Measurements from ENCODE around the gene PPP2R5C.
A peak's percentile ranks its signal among the peaks of the same experiment; 100 is the strongest.

PPP2R5C gene

DNA sequence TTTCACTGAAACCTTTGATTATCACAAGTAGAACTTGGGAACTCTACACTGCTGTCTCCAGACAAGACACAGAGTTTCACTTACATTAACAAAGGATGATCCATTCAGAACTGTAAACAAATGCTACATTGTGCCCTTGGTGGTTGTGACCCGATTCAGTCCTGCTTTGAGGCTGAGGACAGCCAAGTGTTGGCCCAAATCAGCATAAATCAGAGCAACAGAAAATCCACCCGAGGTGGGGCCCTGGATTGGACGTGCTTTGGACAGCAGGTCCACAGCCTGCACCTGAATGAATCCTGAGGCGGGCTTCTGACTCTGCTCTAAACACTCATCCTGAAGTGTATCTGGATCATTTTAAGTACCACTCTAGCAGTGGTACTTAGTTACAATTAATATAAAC lies 68.8 kb downstream of the PPP2R5C start:
- no peak overlapping the region for H4K12ac ChIP-seq (ENCODE audit: low read depth, low read length)
- H3K9me3 ChIP-seq (ENCODE audit: insufficient read depth, low read depth, low read length) = no peaks in the 10 kb centered on the region
- H3K9ac ChIP-seq (ENCODE audit: low read length) = no peak overlapping the region
- no peak overlapping the region for H3K18ac ChIP-seq (ENCODE audit: low read length)
- no peak overlapping the region for H2BK12ac ChIP-seq (ENCODE audit: low read length)
- H2AFZ ChIP-seq (ENCODE audit: insufficient read depth, low read length, poor library complexity) = no peak overlapping the region
- no peak overlapping the region for H2AK5ac ChIP-seq (ENCODE audit: low read length)
- H3K79me1 ChIP-seq (ENCODE audit: low read length) = no peaks in the 10 kb centered on the region
- H3K4me2 ChIP-seq (ENCODE audit: low read length) = no peak overlapping the region
- no peaks in the 10 kb centered on the region for H3K4me1 ChIP-seq (ENCODE audit: control insufficient read depth in 1 of 2, insufficient read depth in 2 of 2, low read length in 2 of 2)
- peaks cover 5% of the 10 kb centered on the region for H3K79me2 ChIP-seq (ENCODE audit: control insufficient read depth, insufficient read depth, low read length, poor library complexity)
- no peak overlapping the region for H3K4ac ChIP-seq (ENCODE audit: low read depth, low read length)
- WGBS (ENCODE audit: extremely low coverage, insufficient coverage, insufficient read length) = no CpG with 5 or more reads among the region's 4 CpGs
- no peak overlapping the region for H3K27ac ChIP-seq (ENCODE audit: low read depth, low read length)
- H2BK5ac ChIP-seq (ENCODE audit: low read depth, low read length, poor library complexity) = no peak overlapping the region
- H3K23ac ChIP-seq (ENCODE audit: low read length) = no peak overlapping the region
- no peak overlapping the region for H4K8ac ChIP-seq (ENCODE audit: low read depth, low read length)
- no peak for DNase-seq
- no peak overlapping the region for H3K4me3 ChIP-seq (ENCODE audit: low read depth, low read length)
- no peak overlapping the region for H4K91ac ChIP-seq (ENCODE audit: low read depth, low read length)
- no peaks in the 10 kb centered on the region for H3K27me3 ChIP-seq (ENCODE audit: insufficient read depth, low read length)
- no peak overlapping the region for H2BK120ac ChIP-seq (ENCODE audit: insufficient read depth, low read length, poor library complexity)
- no peak overlapping the region for H3K14ac ChIP-seq (ENCODE audit: low read length)
- peaks cover 11 to 14% of the 10 kb centered on the region in 2 experiments for H3K36me3 ChIP-seq (ENCODE audit: control insufficient read depth in 1 of 2, insufficient read depth in 2 of 2, low read length in 2 of 2)

DNA sequence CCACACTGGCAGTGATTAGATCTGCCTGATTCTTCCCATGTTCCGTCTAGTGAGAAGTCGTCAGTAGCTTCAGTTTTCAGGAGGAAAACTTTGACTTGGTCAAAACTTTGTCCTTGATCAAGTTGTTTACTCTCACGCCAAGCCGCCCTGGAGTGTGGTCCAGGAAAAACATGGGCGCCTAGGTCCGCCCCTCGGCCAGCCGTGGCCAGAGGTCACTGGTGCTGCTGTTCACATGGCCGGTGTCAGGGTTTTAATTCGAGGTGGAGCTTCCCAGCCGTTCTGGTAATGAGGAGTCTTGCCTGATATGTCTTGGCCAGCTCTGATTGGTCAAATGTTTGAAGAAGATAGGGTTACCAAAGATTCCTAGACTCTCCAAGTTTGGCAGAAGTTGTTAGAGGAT lies 71.5 kb downstream of the PPP2R5C start:
- H3K14ac ChIP-seq (ENCODE audit: low read length) = no peak overlapping the region
- no peak overlapping the region for H2BK12ac ChIP-seq (ENCODE audit: low read length)
- no peaks in the 10 kb centered on the region for H3K79me1 ChIP-seq (ENCODE audit: low read length)
- H2BK5ac ChIP-seq (ENCODE audit: low read depth, low read length, poor library complexity) = no peak overlapping the region
- no peak overlapping the region for H4K8ac ChIP-seq (ENCODE audit: low read depth, low read length)
- H3K79me2 ChIP-seq (ENCODE audit: control insufficient read depth, insufficient read depth, low read length, poor library complexity) = peaks cover 5% of the 10 kb centered on the region
- H3K4me2 ChIP-seq (ENCODE audit: low read length) = no peak overlapping the region
- DNase-seq = no peak
- WGBS (ENCODE audit: extremely low coverage, insufficient coverage, insufficient read length) = no CpG with 5 or more reads among the region's 11 CpGs
- no peak overlapping the region for H2AFZ ChIP-seq (ENCODE audit: insufficient read depth, low read length, poor library complexity)
- H3K4ac ChIP-seq (ENCODE audit: low read depth, low read length) = no peak overlapping the region
- no peaks in the 10 kb centered on the region for H3K4me1 ChIP-seq (ENCODE audit: control insufficient read depth in 1 of 2, insufficient read depth in 2 of 2, low read length in 2 of 2)
- H3K23ac ChIP-seq (ENCODE audit: low read length) = no peak overlapping the region
- H3K27ac ChIP-seq (ENCODE audit: low read depth, low read length) = no peak overlapping the region
- H3K9ac ChIP-seq (ENCODE audit: low read length) = no peak overlapping the region
- H4K12ac ChIP-seq (ENCODE audit: low read depth, low read length) = no peak overlapping the region
- no peak overlapping the region for H4K91ac ChIP-seq (ENCODE audit: low read depth, low read length)
- H2AK5ac ChIP-seq (ENCODE audit: low read length) = no peak overlapping the region
- H3K36me3 ChIP-seq (ENCODE audit: control insufficient read depth in 1 of 2, insufficient read depth in 2 of 2, low read length in 2 of 2) = peaks cover 8 to 10% of the 10 kb centered on the region in 2 experiments
- no peaks in the 10 kb centered on the region for H3K27me3 ChIP-seq (ENCODE audit: insufficient read depth, low read length)
- no peaks in the 10 kb centered on the region for H3K9me3 ChIP-seq (ENCODE audit: insufficient read depth, low read depth, low read length)
- no peak overlapping the region for H3K18ac ChIP-seq (ENCODE audit: low read length)
- H3K4me3 ChIP-seq (ENCODE audit: low read depth, low read length) = no peak overlapping the region
- H2BK120ac ChIP-seq (ENCODE audit: insufficient read depth, low read length, poor library complexity) = no peak overlapping the region

GRCh38 chr14:101834397-101834796 lies 72.9 kb downstream of the PPP2R5C start:
- H3K4me1 ChIP-seq (ENCODE audit: control insufficient read depth in 1 of 2, insufficient read depth in 2 of 2, low read length in 2 of 2) = no peaks in the 10 kb centered on the region
- no peak overlapping the region for H4K12ac ChIP-seq (ENCODE audit: low read depth, low read length)
- no peak overlapping the region for H3K9ac ChIP-seq (ENCODE audit: low read length)
- H2AK5ac ChIP-seq (ENCODE audit: low read length) = no peak overlapping the region
- H3K4ac ChIP-seq (ENCODE audit: low read depth, low read length) = peak overlapping the region; percentile 1
- no peak overlapping the region for H3K4me3 ChIP-seq (ENCODE audit: low read depth, low read length)
- no peak overlapping the region for H3K23ac ChIP-seq (ENCODE audit: low read length)
- H3K4me2 ChIP-seq (ENCODE audit: low read length) = no peak overlapping the region
- H3K9me3 ChIP-seq (ENCODE audit: insufficient read depth, low read depth, low read length) = no peaks in the 10 kb centered on the region
- no peak overlapping the region for H2AFZ ChIP-seq (ENCODE audit: insufficient read depth, low read length, poor library complexity)
- no peak for DNase-seq
- H3K36me3 ChIP-seq (ENCODE audit: control insufficient read depth in 1 of 2, insufficient read depth in 2 of 2, low read length in 2 of 2) = peaks cover 10 to 11% of the 10 kb centered on the region in 2 experiments
- no peak overlapping the region for H2BK12ac ChIP-seq (ENCODE audit: low read length)
- H2BK5ac ChIP-seq (ENCODE audit: low read depth, low read length, poor library complexity) = no peak overlapping the region
- no peak overlapping the region for H4K8ac ChIP-seq (ENCODE audit: low read depth, low read length)
- peak overlapping the region; percentile 10 for H3K18ac ChIP-seq (ENCODE audit: low read length)
- no CpG with 5 or more reads among the region's 4 CpGs for WGBS (ENCODE audit: extremely low coverage, insufficient coverage, insufficient read length)
- no peak overlapping the region for H3K27ac ChIP-seq (ENCODE audit: low read depth, low read length)
- H4K91ac ChIP-seq (ENCODE audit: low read depth, low read length) = no peak overlapping the region
- no peaks in the 10 kb centered on the region for H3K27me3 ChIP-seq (ENCODE audit: insufficient read depth, low read length)
- H3K79me2 ChIP-seq (ENCODE audit: control insufficient read depth, insufficient read depth, low read length, poor library complexity) = peaks cover 5% of the 10 kb centered on the region
- no peak overlapping the region for H3K14ac ChIP-seq (ENCODE audit: low read length)
- no peak overlapping the region for H2BK120ac ChIP-seq (ENCODE audit: insufficient read depth, low read length, poor library complexity)
- no peaks in the 10 kb centered on the region for H3K79me1 ChIP-seq (ENCODE audit: low read length)

- Histone ChIP-seq H3K4me3 (ENCODE audit: low read depth, low read length) (no peak overlapping the region), H2AK5ac (ENCODE audit: low read length) (no peak overlapping the region), H3K4me2 (ENCODE audit: low read length) (no peak overlapping the region), H3K27ac (ENCODE audit: low read depth, low read length) (no peak overlapping the region), H3K23ac (ENCODE audit: low read length) (no peak overlapping the region), H4K8ac (ENCODE audit: low read depth, low read length) (no peak overlapping the region), H2BK120ac (ENCODE audit: insufficient read depth, low read length, poor library complexity) (no peak overlapping the region), H3K4me1 (ENCODE audit: control insufficient read depth in 1 of 2, insufficient read depth in 2 of 2, low read length in 2 of 2) (no peaks in the 10 kb centered on the region), H4K12ac (ENCODE audit: low read depth, low read length) (no peak overlapping the region), H3K4ac (ENCODE audit: low read depth, low read length) (peak overlapping the region; percentile 47), H3K79me2 (ENCODE audit: control insufficient read depth, insufficient read depth, low read length, poor library complexity) (peaks cover 5% of the 10 kb centered on the region), H2BK5ac (ENCODE audit: low read depth, low read length, poor library complexity) (no peak overlapping the region), H3K36me3 (ENCODE audit: control insufficient read depth in 1 of 2, insufficient read depth in 2 of 2, low read length in 2 of 2) (peaks cover 8 to 11% of the 10 kb centered on the region in 2 experiments), H3K14ac (ENCODE audit: low read length) (no peak overlapping the region), H3K27me3 (ENCODE audit: insufficient read depth, low read length) (no peaks in the 10 kb centered on the region), H2AFZ (ENCODE audit: insufficient read depth, low read length, poor library complexity) (peak overlapping the region; percentile 76), H2BK12ac (ENCODE audit: low read length) (no peak overlapping the region), H4K91ac (ENCODE audit: low read depth, low read length) (no peak overlapping the region), H3K18ac (ENCODE audit: low read length) (no peak overlapping the region), H3K9me3 (ENCODE audit: insufficient read depth, low read depth, low read length) (no peaks in the 10 kb centered on the region), H3K9ac (ENCODE audit: low read length) (no peak overlapping the region), H3K79me1 (ENCODE audit: low read length) (no peaks in the 10 kb centered on the region)
- no CpG with 5 or more reads among the region's 6 CpGs for WGBS (ENCODE audit: extremely low coverage, insufficient coverage, insufficient read length)
- DNase-seq = no peak
Observed at GRCh38 chr14:101834800-101835547, 73.5 kb downstream of the PPP2R5C start.
